Keratinocyte (primary cell): ENCODE measurements around the gene PUS1.

Experiments
- EZH2 ChIP-seq: IDR thresholded peaks from one replicate; pipeline ENCODE4 v1.6.1; 2012; ENCODE audit warnings: inconsistent platforms, mild to moderate bottlenecking, low read length, moderate library complexity
- TF ChIP-seq, protein P1 (sequence below), 3 experiments: IDR thresholded peaks in 1 of 3; conservative IDR thresholded peaks in 1 of 3; optimal IDR thresholded peaks in 1 of 3; 2 replicates in 2 of 3; 3 replicates in 1 of 3; pipeline versions ENCODE3 to v1.5.1; 2011; ENCODE audit warnings: low read length in 3 of 3, mild to moderate bottlenecking in 3 of 3, moderate library complexity in 2 of 3, control low read depth in 1 of 3, inconsistent platforms in 1 of 3; ENCODE audit not compliant: insufficient read depth in 2 of 3; ENCODE audit errors: extremely low read depth in 1 of 3

DNA sequence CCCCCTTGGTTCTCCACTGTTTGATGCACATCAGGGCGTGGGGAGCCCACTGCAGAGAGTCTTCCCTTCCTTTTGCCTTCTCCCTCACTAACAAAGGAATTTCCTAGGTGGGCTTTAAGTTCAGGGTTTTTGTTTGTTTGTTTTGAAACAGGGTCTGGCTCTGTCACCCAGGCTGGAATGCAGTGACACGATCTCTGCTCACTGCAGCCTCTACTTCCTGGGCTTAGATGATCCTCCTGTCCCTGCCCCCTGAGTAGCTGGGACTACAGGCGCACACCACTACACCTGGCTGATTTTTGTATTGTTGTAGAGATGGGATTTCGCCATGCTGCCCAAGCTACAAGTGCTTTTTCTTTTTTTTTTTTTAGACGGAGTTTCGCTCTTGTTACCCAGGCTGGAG lies 54.5 kb downstream of the PUS1 start:
- TF ChIP-seq, protein P1, sequence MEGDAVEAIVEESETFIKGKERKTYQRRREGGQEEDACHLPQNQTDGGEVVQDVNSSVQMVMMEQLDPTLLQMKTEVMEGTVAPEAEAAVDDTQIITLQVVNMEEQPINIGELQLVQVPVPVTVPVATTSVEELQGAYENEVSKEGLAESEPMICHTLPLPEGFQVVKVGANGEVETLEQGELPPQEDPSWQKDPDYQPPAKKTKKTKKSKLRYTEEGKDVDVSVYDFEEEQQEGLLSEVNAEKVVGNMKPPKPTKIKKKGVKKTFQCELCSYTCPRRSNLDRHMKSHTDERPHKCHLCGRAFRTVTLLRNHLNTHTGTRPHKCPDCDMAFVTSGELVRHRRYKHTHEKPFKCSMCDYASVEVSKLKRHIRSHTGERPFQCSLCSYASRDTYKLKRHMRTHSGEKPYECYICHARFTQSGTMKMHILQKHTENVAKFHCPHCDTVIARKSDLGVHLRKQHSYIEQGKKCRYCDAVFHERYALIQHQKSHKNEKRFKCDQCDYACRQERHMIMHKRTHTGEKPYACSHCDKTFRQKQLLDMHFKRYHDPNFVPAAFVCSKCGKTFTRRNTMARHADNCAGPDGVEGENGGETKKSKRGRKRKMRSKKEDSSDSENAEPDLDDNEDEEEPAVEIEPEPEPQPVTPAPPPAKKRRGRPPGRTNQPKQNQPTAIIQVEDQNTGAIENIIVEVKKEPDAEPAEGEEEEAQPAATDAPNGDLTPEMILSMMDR (optimal IDR thresholded peaks at IDR 0.05 in 1 of 3, IDR thresholded peaks at IDR 0.05 in 1 of 3, conservative IDR thresholded peaks at IDR 0.05 in 1 of 3; ENCODE audit: extremely low read depth in 1 of 3, insufficient read depth in 2 of 3, low read length in 3 of 3): no peak
- TF ChIP-seq EZH2: no peak
